Stimulated activated CD4-positive, alpha-beta T cell treated with anti-CD3 and anti-CD28 coated beads, Interleukin-4, amount 100 ng/mL, for 24 hours (primary cell): ENCODE results near the gene WDR26.
A peak's percentile ranks its signal among the peaks of the same experiment; 100 is the strongest.
"Not testable (repeated sequence)": the region's sequence is repeated elsewhere in the genome, so short reads cannot be mapped to it uniquely, and the experiment has no call there.

Experiments
- DNase-seq: peaks from one replicate; pipeline ENCODE4 v3.0.0-alpha.2; 2020

Gene WDR26

DNA sequence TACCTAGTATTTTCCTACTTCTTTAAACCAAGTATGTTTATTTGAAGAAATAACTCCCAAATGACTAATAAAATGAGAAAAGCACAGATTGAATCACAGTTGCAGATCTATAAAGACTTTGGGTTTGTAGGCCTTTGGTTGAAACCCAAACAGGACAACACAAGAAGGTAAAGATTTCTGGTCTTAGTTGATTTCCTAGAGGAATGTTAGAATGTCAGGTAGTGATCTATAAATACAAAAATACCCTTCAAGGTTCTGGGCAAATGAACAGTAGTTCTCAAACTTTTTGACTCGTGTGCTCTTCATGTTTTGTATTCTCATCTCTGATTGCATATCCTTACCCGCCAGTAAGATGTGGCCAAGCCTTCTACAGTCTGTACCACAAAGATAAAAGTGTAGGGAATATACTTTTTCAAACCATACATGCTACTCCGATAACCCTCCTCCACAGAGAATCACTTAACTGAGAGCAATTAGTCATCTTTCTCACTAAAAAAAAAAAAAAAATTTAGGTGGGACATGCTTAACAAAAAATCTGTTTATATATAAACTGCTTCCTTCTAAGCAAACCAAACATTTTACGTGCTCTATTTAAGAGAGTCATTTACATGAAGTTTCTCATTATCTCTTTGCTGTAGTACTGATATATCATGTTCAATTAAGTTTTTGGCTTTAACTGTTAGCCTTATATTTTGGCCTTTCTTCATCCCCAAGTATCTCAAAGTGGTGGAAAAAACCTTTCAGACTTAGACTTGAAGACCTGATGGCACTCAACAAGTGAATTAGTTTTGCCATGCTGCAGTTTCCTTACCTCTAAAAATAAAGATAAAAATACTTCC is 42.0 kb downstream of the WDR26 start:
- DNase-seq: no peak

DNA sequence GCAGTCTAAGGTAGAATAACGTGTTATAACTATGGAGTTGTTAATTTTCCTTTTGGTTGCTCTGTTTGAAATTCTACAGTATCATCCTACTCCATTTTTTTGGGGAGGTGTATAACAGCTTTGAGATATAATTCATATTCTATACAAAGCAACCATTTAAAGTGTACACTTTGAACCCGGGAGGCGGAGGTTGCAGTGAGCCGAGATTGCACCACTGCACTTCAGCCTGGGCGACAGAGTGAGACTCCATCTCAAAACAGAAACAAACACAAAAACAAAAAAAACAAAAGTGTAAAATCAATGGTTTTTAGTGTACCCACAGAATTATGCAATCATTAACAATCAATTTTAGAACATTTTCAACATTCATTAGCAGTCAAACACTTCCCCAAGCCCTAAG is 44.1 kb downstream of the WDR26 start:
- no peak for DNase-seq

DNA sequence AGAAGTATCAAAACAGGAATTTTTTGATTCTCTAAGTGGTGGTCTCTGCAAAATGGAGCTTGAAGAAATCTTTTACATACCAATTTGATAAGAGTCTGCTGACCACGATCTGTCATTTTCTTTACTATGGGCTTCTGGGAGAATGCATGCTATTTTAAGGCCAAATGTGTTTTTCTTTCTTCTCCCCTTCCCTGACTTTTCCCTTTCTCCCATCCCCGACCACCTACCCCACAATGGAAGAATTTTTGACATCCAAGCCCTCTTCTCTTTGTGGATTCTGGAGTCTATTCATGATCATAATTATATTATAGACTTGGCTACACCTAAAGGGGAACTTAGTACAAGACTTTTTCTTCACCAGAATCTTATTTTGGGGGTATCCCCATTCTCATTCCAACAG is 46.7 kb downstream of the WDR26 start:
- DNase-seq: no peak

DNA sequence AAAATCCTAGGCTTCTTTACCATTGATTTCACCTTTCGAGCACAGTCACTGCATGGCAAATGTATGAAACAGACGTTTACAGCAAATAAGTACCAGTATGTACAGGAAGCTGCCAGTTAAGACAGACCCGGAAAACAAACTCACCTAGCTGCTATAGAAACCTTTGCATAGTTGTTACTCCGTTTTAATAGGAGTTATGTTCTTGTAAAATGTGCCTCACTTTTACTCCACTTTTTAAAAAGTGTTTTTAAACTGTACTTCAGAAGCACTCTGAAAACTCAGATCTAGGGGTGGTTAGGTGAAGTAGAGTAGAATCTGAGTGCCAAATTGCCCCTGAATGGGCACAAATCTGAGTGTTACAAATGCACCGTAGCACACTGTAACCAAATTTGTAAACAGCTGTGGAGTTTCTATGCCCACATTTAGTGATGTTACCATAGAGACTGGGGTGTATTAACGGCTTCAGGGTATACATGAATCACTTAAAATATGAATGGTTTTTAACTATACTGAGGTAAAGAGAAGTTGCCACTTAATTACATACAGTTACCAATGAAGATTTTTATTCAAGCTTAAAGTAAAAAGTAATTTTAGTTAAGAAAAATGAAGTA is 47.2 kb downstream of the WDR26 start:
- no peak for DNase-seq

DNA sequence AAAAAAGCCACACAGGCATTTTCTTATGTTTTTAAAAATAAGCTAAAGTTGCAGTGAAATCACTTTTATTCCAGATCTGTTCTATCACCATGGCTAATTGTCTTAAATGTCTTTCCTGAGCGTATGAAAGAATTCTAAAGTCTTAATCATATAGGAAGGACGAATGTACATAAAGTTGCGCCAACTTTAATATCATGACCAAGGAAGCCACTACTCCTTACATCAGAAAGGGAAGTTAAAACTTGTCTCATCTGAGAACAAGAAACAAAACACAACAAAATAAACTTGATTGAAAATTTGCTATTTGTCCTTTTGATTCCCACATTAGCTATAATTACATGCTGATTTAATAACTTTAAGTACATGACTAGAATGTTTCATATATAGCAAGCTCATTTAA is 51.4 kb downstream of the WDR26 start:
- no peak for DNase-seq

DNA sequence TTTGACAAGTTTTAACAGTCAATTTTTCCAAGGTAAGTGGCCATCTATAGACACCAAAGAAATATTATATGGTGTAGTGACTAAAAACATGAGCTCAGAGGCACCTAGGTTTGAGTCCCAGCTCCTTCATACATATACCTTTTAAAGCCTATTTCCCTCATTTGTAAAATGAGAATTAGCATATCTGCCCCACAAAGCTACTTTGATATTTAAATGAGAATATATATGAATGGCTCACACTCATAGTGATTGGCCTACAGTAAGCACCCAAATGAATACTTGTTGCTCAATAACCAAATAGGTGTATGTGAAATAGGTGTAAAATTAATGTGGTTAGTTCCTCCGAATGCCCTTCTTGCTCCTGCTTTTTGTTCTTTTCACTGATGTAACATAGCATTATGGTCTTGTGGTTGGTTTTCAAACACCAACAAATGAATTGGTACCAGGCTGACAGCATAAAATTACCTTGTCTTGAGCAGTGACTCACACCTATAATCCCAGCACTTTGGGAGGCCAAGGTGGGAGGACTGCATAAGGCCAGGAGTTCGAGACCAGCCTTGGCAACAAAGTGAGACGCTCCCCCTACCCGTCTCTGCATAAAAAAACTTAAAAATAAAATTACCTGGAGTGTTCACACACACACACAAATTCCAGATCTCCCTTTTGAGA is 52.6 kb downstream of the WDR26 start:
- peak; percentile 22 for DNase-seq

DNA sequence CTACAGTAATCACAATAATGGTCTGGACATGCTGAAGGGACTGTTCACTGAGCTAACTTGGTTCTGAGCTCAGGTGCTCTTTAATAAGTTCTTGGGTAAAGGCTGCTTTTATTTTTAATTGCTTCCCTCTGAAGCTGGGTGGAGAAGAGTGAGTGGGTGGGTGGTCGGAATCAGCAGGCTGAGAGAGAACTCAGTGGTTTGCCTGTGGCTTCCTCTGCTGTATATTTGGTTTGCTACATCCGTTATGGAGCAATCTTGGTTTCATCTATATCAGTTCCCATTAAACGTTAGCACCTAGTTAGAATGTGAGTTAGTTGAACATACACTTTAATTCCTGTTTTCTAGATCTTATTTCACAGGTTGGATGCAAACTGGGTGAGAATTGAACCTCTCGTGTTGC is 54.6 kb downstream of the WDR26 start:
- peak; percentile 50 for DNase-seq

DNA sequence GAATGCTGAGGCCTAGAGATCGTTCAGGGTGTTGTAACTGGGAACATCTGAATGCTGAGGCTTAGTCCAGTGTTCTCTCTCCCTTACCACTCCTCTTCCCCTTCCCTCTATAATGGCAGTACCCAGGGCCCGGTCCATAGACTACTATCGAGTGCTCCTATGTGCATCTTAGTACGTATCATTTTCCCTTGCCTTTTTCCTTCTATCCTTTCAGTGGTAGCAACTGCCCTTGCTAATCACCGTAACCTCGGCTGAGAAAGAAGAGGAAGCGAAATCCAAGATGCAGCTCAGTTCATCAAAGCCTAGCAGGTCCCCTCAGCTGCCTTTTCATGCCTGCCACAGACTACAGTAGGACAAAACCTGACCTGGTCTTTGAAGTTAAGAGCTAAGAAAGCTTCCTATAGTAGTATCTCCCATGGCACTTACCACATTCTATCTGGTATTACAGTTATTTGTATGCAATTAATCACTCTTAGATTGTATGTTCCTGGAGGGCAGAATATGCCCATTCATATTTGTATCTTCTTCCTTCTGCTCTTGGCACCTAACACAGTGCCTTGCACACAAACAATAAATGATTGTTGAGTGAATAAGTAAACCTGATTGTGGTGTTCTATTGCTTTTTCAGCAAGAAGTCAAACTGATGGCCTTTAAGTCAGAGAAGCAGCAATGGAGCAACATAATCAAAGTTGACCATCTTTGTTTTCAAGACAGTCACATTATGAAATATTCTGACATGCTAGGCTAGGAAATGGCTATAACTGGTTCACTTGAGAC is 55.6 kb downstream of the WDR26 start:
- no peak for DNase-seq

DNA sequence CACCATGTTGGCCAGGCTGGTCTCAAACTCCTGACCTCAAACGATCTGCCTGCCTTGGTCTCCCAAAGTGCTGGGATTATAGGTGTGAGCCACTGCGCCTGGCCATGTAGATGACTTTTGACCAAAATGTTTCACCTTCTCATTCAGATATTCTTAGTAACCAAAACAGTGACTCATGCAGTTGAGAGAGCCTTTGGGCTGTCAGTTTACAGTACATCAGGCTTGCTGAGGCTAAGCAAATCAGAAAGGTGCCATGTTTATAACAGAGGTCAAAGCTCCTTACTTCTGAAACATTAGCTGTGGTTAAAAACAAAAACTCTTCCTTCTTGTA is 57.0 kb downstream of the WDR26 start:
- peak; percentile 39 for DNase-seq

DNA sequence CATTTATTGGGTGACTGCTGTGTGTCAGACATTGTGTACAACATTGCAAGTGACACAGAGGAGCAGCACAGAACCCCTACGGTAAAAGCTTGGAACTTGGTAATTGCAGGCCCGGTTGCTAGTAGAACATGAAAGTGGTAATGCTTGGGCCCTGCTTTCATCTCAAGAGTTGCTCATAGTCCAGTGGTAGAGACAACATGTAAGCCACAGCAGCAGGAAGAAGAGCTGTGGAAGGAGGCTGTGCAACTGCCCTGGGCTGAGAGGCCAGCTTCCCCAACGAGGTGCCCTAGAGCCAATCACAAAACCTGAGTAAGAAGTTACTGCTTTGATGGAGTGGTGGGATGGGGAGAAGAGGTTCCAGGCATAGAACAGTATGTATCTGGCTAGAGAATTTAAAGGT is 59.5 kb downstream of the WDR26 start:
- DNase-seq: no peak

DNA sequence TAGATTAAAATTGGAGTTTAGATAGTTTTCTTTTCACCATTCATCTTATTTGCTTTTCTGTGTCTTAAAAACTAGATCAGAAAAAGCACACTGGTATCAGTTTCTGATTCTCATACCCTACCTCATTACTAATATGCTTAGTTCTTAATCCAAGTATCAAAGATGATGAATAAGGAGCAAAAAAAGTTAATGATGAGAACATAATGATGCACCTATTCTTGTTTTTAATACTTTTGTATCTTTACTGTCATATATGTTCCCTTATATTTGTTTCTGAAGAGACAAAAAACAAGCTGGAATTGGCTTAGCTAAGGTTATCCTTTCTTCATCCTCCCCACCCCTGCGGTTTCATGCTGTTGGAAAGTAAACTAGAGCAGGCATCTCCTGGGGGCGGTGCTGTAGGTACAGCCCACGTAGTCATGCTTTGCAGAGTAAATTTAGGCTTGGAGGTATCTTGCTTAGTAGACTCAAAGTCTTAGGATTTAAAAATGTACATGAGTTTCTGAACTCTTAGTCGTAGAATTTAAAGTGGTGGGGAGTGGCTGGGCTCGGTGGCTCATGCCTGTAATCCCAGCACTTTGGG is 61.5 kb downstream of the WDR26 start:
- DNase-seq: no peak

DNA sequence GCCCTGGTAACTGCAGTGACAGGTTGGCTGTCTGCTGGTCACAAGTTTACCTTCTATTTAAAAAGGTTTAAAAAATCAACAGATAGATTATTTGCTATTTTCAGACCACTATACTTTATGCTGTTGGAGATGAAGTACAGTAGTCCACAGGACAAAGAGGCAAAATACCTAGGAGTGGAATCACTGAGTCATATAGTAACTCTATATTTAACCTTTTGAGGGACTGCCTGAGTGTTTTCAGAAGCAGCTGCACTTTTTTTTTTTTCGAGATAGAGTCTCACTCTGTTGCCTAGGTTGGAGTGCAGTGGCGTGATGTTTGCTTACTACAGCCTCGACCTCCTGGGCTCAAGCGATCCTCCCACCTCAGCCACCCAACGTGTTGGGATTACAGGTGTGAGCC is 66.2 kb downstream of the WDR26 start:
- DNase-seq: no peak

DNA sequence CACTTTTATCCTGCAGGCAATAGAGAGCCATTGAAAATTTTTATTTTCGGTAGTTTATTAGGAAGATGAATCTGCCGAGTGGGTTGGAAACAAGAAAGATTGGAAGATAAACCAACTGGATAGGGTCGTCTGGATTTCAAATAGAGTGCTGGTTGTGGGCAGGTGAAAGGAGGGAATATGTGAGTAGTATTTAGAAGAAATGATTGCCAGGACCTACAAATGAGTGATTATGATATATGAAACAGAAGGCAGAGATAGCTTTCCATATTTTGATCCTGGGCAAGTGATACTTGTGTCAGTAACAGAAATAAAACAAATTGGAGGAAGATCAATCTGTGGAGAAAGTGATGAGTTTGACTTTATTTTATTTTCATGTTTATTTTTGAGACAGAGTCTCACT is 75.4 kb downstream of the WDR26 start:
- no peak for DNase-seq

DNA sequence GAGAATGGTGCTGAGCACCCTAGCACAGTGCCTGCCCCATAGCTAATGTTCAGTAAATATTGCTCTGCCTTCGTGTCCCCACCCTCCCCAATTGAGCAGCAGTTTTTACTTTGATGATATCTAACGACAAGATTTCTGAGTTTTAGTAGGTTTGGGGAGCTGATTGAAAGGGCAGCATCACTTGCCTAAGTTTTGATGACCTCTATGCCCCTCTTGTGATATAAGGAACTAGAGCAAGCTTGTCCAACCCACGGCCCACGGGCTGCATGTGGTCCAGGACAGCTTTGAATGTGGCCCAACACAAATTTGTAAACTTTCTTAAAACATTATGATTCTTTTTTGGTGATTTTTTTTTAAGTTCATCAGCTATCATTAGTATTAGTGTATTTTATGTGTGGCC is 76.4 kb downstream of the WDR26 start:
- no peak for DNase-seq

DNA sequence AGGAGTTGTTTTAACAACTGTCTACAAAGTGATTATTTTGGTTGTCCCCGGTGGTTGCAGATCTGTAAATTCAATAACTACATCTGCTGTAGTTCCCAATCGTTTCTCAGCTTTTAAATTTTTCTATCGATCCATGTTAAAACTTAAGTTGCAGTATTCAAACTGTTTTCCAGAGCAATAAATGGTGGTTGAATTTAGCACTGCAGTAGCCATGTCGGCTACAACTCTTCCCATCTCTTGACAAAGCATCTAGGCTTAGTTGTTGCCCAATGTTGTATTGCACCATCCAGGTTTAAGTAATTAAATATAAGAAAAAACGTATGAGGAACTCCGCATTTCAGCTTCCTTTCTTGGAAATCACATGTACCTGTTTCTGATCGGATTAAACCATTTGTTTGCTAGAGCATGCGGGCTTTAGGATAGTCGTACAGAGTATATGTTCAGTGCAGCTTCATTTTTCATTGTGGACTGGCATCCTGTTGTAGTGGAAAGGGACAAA is 76.9 kb downstream of the WDR26 start:
- no peak for DNase-seq

DNA sequence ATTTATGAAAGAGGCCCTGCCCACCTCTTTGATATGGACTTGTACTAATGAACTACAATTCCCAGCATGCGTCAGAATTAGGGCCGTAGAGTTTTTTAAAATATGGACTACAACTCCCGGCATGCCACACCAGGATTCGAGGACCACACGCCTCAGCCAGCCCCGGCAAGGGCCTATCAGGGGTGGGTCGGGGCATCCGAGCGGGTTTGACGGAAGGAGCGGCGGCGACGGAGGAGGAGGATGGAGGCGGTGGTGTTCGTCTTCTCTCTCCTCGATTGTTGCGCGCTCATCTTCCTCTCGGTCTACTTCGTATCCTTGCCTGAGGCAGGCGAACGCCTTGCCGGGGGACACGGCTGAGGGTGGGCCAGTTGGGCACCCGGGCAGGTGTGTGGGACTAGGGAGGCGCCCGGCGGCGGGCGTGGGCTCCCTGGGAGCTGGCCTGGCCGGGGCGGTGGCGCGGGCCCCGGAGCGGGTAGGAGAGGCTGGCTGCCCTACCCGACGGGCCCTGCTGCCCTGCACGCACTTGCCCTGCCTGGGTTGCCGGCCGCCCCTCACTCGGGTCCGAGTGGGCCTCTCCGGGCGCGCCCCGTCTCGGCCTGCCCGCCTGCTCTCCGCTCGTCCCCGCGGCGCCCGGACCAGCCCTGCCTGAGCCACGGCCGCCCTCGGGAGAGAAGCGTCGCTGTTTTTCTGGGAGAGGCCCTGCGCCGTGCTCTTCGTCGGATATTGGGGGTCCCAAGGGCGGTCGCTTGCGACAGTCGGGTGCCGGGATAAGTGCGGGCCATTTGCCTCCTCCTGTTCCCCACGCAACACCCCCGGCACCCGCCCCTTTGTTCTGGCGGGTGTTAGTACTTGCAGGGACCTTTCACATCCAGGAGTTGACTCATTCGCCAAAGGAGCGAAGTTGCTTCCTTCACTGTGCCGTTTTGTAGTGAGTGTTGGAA is 77.6 kb downstream of the WDR26 start, which contains the start of gene CNIH4:
Gene CNIH4, plus strand, starts transcription at position 195 of the 941 bp plus-strand sequence. Its CDS starts 46 bp downstream, at position 241.
- DNase-seq: peak; percentile 91

DNA sequence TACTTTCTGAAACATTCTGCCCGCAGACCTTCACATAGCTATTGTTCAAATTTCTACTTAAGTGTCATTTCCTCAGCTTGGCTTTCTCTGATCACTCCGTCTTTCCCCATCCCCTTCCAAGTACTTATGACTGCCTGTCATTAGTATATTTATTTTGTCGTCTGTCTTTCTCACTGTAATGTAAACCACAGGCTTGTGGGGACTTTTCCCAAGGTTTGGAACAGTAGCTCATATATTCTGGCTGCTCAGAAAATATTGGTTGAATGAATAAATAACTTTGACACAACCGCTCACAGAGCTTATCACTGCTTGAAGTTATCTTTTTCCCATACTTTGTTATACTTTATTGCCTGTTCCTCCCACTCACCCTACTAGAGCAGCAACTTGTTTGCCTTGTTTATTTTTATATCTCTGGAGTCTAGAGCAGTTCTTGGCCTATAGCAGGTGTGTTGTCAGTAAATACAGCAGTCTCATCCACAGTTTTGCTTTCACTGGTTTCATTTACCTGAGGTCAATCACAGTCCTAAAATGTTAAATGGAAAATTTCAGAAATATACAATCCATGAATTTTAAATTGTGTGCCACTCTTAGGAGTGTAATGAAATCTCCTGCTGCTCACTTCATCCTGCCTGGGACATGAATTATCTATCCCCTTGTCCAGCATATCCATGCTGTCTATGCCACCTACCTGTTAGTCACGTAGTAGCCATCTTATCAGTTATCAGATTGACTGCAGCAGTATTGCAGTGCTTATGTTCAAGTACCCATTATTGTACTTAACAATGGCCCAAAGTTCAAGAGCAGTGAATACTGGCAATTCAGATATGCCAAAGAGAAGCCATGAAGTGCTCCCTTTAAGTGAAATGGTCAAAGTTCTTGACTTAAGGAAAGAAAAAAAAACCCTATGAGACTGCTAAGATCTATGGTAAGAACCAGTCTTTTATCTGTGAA is 80.3 kb downstream of the WDR26 start:
- no peak for DNase-seq

DNA sequence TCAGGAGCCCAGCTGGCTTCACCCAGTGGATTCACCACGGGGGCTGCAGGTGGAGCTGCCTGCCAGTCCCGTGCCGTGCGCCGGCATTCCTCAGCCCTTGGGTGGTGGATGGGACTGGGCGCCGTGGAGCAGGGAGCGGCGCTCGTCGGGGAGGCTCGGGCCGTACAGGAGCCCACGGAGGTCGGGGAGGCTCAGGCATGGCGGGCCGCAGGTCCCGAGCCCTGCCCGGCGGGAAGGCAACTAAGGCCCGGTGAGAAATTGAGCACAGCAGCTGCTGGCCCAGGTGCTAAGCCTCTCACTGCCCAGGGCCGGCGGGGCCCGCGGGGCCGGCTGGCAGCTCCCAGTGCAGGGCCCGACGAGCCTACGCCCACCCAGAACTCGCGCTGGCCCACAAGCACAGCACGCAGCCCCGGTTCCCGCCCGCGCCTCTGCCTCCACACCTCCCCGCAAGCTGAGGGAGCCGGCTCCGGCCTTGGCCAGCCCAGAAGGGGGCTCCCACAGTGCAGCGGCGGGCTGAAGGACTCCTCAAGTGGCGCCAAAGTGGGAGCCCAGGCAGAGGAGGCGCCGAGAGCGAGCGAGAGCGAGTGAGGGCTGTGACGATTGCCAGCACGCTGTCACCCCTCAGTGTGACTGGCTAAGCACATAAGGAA is 82.0 kb downstream of the WDR26 start:
- DNase-seq: not testable (repeated sequence)

DNA sequence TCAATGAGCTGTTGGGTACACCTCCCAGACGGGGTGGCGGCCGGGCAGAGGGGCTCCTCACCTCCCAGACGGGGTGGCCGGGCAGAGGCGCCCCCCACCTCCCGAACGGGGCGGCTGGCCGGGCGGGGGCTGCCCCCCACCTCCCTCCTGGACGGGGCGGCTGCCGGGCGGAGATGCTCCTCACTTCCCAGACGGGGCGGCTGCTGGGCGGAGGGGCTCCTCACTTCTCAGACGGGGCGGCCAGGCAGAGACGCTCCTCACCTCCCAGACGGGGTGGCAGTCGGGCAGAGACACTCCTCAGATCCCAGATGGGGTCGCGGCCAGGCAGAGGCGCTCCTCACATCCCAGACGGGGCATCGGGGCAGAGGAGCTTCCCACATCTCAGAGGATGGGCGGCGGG is 84.9 kb downstream of the WDR26 start:
- DNase-seq: not testable (repeated sequence)

DNA sequence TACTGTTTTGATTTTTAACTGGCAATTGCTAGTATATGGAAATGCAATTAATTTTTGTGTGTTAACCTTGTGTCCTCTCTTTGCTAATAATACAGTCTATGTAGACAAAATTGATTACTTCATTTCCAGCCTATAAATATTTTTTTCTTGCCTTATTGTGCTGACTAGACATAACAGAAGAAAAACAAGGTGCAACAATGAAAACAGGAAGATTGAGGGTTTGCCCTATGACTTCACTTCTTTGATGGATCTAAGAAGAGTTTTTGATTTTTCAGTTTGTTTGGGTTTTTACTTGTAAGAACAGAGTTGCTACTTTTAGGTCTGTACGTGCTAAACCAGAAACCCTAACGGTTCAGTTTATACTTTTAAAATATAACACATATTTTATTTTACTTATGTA is 86.5 kb downstream of the WDR26 start:
- DNase-seq: no peak
